ENCODE results near the gene EEPD1.

GRCh38 chr7:36167403-36168050 is 14.5 kb downstream of the EEPD1 start:
- TF ChIP-seq POLR2A (IDR thresholded peaks at IDR 0.05; ENCODE audit: low read depth, low read length) (no peak), POU2F2 (IDR thresholded peaks at IDR 0.05; ENCODE audit: low read depth, low read length) (no peak), POLR2AphosphoS5 (IDR thresholded peaks at IDR 0.05; ENCODE audit: low read depth, low read length) (no peak)
